NCI-H2196 (cell line): ENCODE measurements around the gene BCLAF1.
"Not testable (repeated sequence)": the region's sequence is repeated elsewhere in the genome, so short reads cannot be mapped to it uniquely, and the experiment has no call there.

Experiments
- DNase-seq: peaks from one replicate; lab custom pipeline; 2025; ENCODE audit not compliant: unreplicated experiment; lab: John Stamatoyannopoulos, UW

BCLAF1 gene

DNA sequence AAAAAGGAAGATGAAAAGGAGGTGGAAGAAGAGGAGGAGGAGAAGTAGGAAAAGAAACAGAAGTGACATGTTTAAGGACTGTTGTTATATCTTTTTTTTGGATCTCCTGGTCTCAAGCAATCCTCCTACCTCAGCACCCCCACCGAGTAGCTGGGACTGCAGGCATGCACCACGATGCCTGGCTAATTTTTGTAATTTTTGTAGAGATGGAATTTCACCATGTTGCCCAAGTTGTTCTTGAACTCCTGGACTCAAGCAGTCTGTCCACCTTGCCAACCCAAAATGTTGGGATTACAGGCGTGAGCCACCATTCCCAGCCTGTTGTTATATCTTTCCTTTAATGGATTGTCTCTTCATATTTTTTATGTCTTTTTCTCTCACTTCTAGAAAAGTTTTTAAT is 19.5 kb upstream of the BCLAF1 start:
- DNase-seq, result no peak

GRCh38 chr6:136308469-136308868 is 18.8 kb upstream of the BCLAF1 start:
- not testable (repeated sequence) for DNase-seq

- DNase-seq, result no peak
Observed at GRCh38 chr6:136307351-136307750, 17.7 kb upstream of the BCLAF1 start.

DNA sequence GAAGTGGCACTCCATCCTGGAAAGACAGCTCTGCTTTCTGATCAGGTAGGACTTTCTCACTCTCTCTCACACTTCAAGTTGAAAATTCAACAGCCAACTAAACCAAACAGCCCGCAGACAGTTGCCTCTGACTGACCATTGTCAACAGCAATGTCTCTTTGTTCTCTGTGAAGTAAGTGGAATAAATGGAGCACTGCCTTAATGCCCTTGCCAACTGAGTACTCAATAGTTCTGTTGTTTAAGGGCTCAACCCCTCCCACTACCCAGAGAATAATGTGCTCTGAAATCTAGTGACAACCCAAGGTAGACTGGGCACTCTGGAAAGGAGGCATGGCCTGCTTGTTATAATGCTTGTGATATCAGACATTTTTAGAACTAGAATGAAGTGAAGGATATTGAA is 16.8 kb upstream of the BCLAF1 start:
- no peak for DNase-seq

DNA sequence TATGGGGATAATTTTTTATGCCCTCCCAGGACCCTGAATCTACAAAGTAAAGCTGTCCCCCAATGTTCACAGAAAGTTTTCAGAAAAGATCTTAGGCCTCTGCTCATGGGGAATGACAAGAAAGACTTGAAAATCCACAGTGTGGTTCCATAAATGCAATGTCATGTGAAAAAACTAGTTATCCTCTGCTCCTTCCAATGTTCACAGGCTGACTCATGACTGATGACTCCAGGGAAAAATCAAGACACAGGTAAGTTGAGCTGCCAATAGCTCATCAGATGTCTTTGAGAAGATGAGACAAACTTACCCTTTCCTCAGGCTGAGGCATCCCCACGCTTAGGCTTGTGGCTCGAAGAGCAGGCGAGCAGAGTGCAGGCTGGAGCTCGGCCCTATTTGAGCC is 14.8 kb upstream of the BCLAF1 start:
- DNase-seq, result no peak

DNA sequence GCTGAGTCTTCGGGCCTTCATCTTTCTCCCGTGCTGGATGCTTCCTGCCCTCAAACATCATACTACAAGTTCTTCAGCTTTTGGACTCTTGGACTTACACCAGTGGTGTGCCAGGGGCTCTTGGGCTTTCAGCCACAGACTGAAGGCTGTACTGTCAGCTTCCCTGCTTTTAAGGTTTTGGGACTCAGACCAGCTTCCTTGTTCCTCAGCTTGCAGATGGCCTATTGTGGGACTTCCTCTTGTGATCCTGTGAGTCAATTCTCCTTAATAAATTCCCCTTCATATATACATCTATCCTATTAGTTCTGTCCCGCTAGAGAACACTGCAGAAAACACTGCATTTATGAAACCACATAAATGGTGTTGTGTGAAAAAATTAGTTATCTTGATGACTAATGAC is 13.9 kb upstream of the BCLAF1 start:
- DNase-seq, result no peak

DNA sequence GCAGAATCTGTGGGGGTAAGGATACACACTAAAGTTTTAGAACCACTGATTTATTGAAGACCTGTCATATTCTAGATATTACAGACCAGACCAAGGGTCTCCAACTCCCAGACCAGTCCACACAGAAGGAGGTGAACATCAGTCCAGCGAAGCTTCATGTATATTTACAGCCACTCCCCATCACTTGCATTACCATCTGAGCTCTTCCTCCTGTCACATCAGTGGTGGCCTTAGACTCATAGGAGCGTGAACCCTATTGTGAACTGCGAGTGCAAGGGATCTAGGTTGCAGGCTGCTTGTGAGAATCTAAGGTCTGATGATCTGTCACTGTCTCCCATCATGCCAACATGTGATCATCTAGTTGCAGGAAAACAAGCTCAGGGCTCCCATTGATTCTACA is 5.0 kb upstream of the BCLAF1 start:
- DNase-seq, result no peak

DNA sequence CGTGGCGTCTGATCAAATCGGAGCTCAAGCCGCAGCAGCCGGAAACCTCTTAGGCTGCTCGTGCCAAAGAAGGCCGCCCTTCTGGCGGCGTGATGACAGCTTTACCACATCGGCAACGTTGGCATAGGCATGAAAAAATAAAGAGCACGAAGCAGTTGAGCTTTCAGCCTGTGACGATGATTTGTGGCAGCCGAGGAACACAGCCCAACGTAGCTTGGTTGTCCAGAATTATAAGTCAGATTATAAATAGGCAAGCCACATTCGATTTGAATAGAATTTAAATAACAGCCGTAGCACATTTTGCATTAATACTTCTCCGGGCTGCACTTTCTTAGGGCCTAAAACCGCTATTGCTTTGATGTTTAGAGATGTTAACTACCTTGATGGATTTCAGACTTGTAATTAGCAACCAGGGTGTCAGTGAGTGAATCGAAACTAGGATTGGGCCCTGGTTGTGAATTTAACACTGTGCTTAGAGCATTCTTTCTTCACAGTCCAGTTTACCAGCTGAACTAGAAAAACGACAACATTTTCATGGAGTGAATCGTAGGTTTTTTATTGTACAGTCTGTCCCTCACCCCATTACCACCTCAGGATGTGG is 864 bp upstream of the BCLAF1 start:
- peak; percentile 69 for DNase-seq

DNA sequence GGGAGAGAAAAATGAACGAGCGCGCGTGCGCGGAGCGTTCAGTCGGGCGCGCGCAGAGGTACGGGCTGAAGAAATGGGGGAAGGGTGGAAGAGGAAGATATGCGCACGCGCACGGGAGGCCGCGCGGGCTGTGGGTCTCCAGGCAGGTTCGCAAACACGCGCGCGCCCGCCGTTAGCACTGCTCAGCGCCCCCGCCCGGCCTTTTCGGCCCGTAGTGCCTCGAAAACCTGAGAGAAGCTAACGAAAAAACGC is 393 bp downstream of the BCLAF1 start:
- peak; percentile 95 for DNase-seq

DNA sequence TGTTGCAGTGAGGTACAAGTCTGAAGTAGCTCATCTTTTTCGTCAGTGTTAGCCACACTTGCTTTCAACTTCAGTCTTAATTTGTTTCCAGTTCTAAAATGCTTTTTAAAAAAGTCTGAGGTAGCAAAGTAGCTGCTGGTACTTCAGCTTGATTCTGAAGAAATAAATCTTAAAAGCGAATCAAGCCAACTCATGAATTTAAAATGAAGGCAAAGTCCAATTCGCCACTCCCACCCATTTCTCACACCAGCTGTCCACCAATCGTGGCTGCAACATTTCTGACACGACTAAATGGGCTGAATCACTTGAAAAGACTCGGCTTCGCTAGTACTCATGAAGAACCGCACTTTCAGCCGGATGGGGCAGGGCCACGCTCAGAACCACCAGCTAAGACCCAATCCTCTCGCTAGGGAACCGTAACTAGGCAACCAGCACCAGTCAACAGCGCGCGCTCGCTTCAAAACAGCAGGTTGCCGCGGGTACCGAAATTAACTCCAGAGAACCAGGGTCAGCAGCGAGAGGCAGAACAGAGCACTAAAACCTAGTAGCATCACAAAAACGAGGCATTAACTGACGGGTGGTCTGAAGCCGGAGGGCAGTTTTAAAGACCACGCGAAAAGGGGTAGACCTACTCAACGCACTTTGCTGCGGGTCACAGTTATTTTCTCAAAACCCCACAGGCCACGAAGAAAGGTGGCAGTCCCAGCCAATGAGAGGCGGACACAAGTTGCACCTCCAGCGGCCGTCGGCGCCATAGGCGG is 900 bp downstream of the BCLAF1 start:
- DNase-seq, result peak; percentile 80

- DNase-seq, result no peak
Observed at GRCh38 chr6:136284909-136285308, 4.7 kb downstream of the BCLAF1 start.

GRCh38 chr6:136282906-136283305 is 6.7 kb downstream of the BCLAF1 start:
- no peak for DNase-seq

- DNase-seq, result no peak
Observed at GRCh38 chr6:136280032-136280609, 9.5 kb downstream of the BCLAF1 start.

- no peak for DNase-seq
Observed at GRCh38 chr6:136274062-136274461, 15.6 kb downstream of the BCLAF1 start.

- no peak for DNase-seq
Observed at GRCh38 chr6:136265101-136265500, 24.5 kb downstream of the BCLAF1 start.

DNA sequence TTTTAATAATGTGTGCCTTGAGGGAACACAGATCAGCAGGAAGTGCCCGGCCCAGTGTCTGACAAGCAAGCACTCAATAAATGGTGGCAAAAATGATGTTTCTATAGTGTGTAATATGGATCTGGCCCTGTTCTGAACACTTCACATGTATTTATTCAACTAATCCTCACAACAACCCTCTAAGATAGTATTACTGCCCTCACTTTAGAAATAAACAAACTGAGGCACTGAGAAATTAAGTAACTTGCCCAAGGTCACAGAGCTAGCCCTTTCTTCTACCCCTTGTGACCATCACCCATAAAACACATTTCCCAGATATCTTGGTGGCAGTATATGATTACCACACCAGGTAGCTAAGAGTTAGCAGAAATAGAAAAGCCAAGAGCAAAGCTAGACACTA is 26.7 kb downstream of the BCLAF1 start:
- DNase-seq, result no peak

- no peak for DNase-seq
Observed at GRCh38 chr6:136254851-136255466, 34.7 kb downstream of the BCLAF1 start.

DNA sequence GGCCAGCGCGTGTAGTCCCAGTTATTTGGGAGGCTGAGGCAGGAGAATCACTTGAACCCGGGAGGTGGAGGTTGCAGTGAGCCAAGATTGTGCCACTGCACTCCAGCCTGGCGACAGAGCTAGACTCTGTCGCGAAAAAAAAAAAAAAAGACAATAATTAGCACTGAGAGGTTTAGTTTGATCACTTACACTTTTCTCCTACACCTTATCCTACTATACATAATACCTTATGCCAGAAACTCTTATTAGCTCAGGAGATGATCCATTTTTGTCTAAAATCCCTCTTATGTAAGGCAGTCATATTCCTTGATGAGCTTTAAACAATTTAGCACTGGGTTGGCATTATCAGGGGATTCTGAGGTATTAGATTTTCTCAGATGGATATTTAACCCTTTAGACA is 35.9 kb downstream of the BCLAF1 start:
- DNase-seq, result no peak

DNA sequence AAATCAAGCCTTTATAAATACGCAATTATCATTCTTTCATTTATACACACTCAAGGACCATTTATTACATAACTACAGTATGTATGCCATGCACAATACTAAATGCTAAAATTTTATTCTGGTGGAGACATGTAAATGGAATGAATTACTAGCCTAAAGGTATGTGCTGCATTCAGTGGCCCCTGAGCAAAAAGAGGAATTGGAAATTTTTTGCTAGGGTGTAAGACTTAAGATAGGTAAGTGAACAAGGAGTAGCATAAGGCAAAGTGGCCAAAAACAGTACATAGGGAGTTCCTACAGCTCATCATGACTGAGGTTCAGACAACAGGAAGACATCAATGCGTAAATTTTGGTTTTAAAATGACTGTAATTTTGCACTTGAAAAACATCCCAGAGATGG is 37.2 kb downstream of the BCLAF1 start:
- DNase-seq, result no peak

DNA sequence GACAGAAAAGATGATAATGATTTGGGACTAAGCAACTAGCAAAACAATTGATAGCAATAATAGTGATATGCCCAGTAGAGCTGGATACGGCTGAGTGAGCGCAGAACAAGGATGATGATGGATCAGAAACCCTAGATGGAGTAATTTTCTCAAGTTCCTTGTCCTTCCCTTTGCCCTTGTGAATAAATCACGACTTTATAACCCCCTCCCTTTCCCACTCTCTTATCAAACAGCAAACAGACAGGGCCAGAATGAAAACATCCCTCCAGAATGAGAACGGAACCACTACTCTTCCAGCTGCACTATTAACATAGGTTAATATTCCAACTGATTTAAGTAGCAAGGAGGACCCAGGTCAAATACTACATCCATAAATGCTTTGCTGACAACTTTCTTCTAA is 38.3 kb downstream of the BCLAF1 start:
- no peak for DNase-seq

DNA sequence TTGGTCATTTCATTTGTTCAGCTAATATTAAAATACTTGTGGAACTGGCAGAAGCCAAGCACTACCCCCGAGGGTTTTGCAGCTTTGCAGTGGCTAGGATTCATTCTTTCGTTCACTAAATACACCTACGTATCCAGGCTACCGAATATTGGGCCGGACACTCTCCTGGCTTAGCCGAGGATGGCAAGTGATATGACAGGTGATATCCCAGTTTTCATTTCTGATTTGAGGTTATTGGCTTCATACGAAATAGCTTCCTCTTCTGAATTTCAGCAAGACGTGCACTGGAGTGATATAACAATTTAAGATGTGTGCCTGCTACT is 39.0 kb downstream of the BCLAF1 start:
- no peak for DNase-seq

- peak; percentile 98 for DNase-seq
Observed at GRCh38 chr6:136249811-136250685, 39.6 kb downstream of the BCLAF1 start, which contains the start of gene MTFR2. MTFR2 (minus strand) TSS chr6:136250311; CDS start chr6:136249099, 1,212 bp downstream.
